ENCODE measurements around the gene TBCK. TPM values are rescaled to one million over a fixed set of nuclear protein-coding genes. Genes with fewer than 3 reads are reported as not detected.

The TBCK gene
- total and polyA plus RNA-seq, 2 experiments from 2014 or later: 13.9 to 28.9 TPM

DNA sequence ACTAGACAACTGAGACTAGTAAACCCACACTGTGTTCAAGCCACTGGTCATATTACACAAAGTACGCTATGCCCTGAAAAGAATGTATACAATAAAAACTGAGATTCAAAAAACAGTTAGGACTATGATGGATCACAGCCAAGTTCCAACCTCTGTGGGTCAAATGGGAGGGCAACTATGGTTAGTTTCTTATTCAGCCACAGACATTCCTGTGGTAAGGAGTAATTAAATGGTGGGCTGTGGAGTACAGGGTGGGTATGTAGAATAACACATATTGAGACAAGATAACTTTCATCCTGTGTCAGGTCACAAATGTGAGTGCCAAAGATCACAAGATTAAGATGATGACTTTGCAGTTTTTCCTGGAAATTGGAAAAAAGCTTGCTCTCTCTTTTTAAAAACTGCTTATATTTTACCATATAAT lies 253.5 kb downstream of the TBCK start:
- no peaks in the 10 kb centered on the region for H3K9me3 Mint-ChIP-seq
- no peak for ATAC-seq

More for the DNA sequence above, 253.5 kb downstream of the TBCK start:
- TF ChIP-seq POLR2AphosphoS5 (IDR thresholded peaks at IDR 0.05; ENCODE audit: low read depth): no peak
- TF ChIP-seq CREB1 (CRISPR knock-in tag; IDR thresholded peaks at IDR 0.05; ENCODE audit: low read depth): no peak
- TF ChIP-seq ZNF114 (CRISPR knock-in tag; IDR thresholded peaks at IDR 0.05): no peak
- no peak for TF ChIP-seq STAT1 (IDR thresholded peaks at IDR 0.05; ENCODE audit: unreplicated experiment)
- TF ChIP-seq EZH2phosphoT487 (IDR thresholded peaks at IDR 0.05; ENCODE audit: unreplicated experiment): no peak
- no peak for TF ChIP-seq NANOG (IDR thresholded peaks at IDR 0.05; ENCODE audit: borderline replicate concordance)
- no peak for TF ChIP-seq CTCF (conservative IDR thresholded peaks at IDR 0.05; ENCODE audit: low read depth in 2 of 2)
- TF ChIP-seq ZNF462 (CRISPR knock-in tag; IDR thresholded peaks at IDR 0.05): no peak
- TF ChIP-seq ZNF331 (CRISPR knock-in tag; IDR thresholded peaks at IDR 0.05; ENCODE audit: low read depth): no peak
- TF ChIP-seq JUNB (IDR thresholded peaks at IDR 0.05; ENCODE audit: unreplicated experiment): no peak
- TF ChIP-seq EZH2 (IDR thresholded peaks at IDR 0.05; ENCODE audit: low read depth, unreplicated experiment): no peak
- TF ChIP-seq, protein P1, sequence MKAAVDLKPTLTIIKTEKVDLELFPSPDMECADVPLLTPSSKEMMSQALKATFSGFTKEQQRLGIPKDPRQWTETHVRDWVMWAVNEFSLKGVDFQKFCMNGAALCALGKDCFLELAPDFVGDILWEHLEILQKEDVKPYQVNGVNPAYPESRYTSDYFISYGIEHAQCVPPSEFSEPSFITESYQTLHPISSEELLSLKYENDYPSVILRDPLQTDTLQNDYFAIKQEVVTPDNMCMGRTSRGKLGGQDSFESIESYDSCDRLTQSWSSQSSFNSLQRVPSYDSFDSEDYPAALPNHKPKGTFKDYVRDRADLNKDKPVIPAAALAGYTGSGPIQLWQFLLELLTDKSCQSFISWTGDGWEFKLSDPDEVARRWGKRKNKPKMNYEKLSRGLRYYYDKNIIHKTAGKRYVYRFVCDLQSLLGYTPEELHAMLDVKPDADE (IDR thresholded peaks at IDR 0.05): no peak
- TF ChIP-seq, protein P2, sequence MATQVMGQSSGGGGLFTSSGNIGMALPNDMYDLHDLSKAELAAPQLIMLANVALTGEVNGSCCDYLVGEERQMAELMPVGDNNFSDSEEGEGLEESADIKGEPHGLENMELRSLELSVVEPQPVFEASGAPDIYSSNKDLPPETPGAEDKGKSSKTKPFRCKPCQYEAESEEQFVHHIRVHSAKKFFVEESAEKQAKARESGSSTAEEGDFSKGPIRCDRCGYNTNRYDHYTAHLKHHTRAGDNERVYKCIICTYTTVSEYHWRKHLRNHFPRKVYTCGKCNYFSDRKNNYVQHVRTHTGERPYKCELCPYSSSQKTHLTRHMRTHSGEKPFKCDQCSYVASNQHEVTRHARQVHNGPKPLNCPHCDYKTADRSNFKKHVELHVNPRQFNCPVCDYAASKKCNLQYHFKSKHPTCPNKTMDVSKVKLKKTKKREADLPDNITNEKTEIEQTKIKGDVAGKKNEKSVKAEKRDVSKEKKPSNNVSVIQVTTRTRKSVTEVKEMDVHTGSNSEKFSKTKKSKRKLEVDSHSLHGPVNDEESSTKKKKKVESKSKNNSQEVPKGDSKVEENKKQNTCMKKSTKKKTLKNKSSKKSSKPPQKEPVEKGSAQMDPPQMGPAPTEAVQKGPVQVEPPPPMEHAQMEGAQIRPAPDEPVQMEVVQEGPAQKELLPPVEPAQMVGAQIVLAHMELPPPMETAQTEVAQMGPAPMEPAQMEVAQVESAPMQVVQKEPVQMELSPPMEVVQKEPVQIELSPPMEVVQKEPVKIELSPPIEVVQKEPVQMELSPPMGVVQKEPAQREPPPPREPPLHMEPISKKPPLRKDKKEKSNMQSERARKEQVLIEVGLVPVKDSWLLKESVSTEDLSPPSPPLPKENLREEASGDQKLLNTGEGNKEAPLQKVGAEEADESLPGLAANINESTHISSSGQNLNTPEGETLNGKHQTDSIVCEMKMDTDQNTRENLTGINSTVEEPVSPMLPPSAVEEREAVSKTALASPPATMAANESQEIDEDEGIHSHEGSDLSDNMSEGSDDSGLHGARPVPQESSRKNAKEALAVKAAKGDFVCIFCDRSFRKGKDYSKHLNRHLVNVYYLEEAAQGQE (IDR thresholded peaks at IDR 0.05; ENCODE audit: unreplicated experiment): no peak
- Histone ChIP-seq H3K4me1 (ENCODE audit: insufficient read depth) (peaks cover 13% of the 10 kb centered on the region), H3K27ac (ENCODE audit: low read depth) (no peak overlapping the region), H3K36me3 (ENCODE audit: insufficient read depth) (no peaks in the 10 kb centered on the region), H3K79me2 (replicated peaks; ENCODE audit: insufficient read depth) (no peaks in the 10 kb centered on the region), H3K4me2 (no peak overlapping the region), H4K20me1 (replicated peaks; ENCODE audit: insufficient read depth) (no peaks in the 10 kb centered on the region), H3K9me2 (ENCODE audit: insufficient read depth) (peaks cover 10% of the 10 kb centered on the region; the same call in 1 of the 2 replicates), H3K27me3 (ENCODE audit: insufficient read depth) (no peaks in the 10 kb centered on the region), H3K4me3 (no peak overlapping the region), H2AFZ (no peak overlapping the region), H3F3A (replicated peaks; ENCODE audit: low read depth) (no peaks in the 10 kb centered on the region)
- H3K27ac Mint-ChIP-seq: 0 out of 2 replicates have a peak overlapping the region, but pooled peaks have one; percentile 68
- H3K36me3 Mint-ChIP-seq (ENCODE audit: low read depth): no peaks in the 10 kb centered on the region
- peaks cover 2% of the 10 kb centered on the region for H3K27me3 Mint-ChIP-seq (ENCODE audit: insufficient read depth, low read depth, poor library complexity)
- H3K4me1 Mint-ChIP-seq: peaks cover 25% of the 10 kb centered on the region
- H3K4me3 Mint-ChIP-seq: no peak overlapping the region
- DNase-seq (ENCODE audit: low spot score): no peak

Data from GM23338 (cell line).